Endometrial microvascular endothelial cells (primary cell): ENCODE data around the gene PIEZO2. TPM values are rescaled to one million over a fixed set of nuclear protein-coding genes. Genes with fewer than 3 reads are reported as not detected.

Experiments
- in situ Hi-C: cut with HindIII; loops from 2 replicates; pipeline ENCODE4 v1.10.0; 2017; ENCODE audit warnings: low sequenced_read_pairs, low pct_unique_long_range_greater_than_20kb; ENCODE audit errors: inconsistent ontology term
- total RNA-seq: library from RNA; depleted of rRNA; stranded (reverse); fragments of >200 nt; gene quantifications from one replicate; pipeline ENCODE4 v1.2.3, GENCODE V29; 2015; ENCODE audit errors: inconsistent ontology term

PIEZO2 gene
- total RNA-seq, 1 donor from 2014 or later, result under 0.01 TPM

DNA sequence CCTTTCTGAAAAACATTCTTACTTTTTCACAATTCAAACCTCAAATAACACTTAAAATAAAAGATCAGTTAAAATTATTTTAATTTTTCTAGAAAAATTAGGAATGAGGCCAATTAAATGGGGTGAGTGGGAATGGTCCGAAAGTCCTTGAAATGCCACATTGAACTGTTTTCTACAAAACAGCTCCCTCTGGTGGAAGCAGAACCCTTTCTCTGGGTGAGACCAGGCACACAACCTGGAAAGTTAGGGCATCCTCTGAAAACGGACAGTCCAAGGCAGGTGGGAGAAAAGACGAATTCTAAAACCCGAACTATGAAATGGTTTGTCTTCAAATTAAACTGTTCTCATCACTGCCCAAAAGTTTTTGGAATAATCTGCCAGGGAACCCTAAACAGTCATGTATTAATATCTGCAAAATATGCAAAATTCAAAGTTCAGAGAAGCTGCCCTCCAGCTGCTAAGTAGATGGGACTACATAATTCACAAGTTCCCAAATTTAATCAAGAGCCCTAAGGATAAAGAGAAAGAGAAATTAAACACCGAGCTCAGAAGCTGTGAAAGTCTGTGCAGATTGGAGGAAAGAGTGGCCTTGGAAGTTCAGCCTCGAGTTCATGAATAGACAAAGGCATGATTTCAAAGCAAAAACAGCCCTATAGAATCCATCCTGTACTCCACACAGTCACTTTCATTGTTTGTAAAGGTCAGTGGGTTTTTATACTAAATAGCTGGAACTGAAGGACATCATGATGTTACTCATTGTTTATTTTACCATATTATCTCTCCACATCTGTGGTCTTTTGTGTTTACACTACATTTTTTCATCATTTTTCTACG is 108.3 kb downstream of the PIEZO2 start:
- in situ Hi-C loops, result no loop called here

DNA sequence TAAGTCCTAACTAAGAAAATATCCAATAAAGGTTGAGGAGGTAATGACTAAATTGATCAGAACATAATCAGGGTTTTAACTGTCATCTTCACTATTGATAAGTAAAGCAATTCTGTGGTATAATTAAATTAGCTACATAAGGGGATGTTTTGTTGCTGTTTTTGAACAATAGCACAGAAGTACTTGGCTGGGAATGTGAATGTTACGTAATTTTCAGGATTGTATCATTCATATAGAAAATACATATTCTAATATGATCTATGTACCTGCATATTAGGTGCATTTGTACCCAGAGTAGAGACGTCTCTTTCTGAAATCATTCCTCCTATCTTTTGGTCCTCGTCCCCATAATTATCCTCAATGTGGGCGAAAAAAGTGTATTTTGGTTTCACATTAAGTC is 109.0 kb downstream of the PIEZO2 start:
- in situ Hi-C loops, result no loop called here

DNA sequence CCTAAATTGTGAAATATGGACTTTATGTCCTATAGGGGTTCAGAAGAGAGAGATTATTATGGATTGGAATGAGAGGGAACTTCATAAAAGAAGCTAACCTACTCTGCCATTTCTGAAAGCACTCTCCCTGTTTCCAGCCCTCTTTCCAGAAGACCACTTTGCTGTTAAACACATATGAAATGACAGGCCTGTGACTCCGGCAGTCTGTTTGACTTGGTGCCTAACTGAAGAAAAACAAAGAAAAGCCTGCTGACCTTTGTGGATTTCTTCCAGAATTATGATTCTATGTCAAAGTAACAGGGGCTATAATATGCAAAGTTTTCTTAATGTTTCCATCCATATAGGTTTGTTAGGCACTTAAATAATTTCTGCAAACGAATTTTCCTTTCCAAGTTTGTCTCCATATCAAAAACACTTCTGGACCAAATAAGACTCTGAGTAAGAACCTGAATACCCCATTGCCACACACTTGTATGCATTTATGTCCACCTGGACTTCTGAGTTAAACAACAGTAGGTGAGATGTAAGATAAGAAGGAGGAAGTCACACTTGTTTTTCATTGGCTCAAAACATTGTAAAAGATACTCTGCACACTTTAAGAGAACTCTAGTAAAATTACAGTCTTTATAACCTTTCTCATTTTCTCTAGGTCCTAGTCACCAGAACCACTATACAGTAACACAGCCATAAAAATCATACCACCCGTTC is 111.7 kb downstream of the PIEZO2 start:
- in situ Hi-C loops, result no loop called here

DNA sequence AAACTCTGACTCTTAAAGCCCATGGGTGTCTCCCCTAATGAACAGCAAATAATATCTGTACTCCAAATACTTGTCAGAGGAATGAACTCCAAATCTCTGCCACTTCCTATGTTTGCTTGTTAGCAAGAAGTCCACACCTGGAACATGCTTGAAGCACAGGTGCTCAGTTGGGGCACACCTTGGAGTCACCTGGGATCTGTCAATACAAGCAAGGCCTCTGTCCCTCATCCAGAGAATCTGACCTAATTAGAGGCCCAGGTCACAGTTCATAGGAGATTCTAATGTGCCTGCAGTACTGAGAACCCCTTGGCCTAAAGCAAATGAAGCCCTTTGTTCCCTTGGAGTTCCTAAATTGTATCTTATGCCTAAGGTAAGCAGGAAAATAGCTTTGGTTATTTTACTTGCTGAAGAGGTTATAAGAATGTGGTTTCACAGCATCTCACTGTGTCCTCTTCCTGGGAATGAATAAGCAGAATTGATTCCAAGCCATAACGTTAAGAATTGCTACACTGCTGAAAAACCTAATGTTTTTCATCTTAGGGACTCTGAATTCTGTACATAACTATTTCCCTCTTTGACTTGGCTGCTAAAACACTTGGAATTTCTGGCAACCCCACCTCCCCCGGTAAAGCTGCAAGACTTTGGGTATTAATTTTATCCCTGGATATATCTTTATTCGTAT is 113.4 kb downstream of the PIEZO2 start:
- in situ Hi-C loops, result no loop called here

DNA sequence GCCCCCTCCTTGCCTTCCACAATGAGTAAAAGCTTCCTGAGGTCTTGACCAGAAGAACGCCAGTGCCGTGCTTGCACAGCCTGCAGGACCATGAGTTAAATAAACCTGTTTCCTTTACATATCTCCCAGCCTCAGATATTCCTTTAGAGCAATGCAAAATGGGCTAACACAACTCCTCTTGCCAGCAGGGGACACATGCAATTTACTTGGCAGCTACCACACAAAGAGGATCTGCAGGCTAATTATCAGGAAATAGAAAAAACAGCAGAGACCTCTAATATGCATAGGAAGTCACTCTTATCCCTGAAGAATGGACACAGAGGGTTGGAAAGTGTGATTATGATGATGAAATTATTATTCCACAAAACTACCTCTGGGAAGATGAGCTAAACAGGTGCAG is 114.0 kb downstream of the PIEZO2 start:
- in situ Hi-C loops, result no loop called here

DNA sequence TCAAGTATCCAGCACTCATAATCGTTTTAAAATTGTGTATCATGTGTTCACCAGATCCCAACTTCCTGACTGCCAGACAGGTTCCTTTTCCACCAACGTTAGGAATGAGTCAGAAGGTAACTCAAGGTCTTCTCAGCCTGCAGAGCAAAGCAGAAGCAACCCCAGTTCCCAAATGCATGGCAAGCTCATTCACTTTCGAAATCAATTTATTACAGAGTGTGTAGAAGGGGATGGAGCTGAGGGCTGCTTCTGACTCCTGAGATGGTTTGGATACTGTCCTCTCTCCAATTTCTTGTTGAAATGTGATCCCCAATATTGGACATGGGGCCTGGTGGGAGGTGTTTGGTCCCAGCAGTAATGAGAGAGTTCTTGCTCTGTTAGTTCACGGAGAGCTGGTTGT is 114.5 kb downstream of the PIEZO2 start:
- in situ Hi-C loops, result no loop called here

DNA sequence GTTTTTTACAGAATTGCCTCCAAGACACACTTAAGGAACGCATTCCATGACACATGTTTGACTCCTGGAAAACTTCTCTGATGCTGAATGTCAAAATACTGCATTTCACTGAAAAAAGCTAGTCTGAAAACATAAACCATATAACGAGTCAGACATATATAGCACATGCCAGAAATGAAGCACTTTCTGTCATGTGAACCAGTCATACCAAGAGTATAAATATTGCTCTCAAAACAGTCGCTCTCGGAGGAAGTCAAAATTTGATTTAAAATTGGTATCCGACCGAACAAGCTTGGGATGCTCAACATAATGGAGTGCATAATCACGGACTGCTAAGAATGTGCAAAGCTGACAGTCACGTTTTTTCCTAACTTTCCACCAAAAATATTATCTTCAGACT is 115.9 kb downstream of the PIEZO2 start:
- in situ Hi-C loops, result no loop called here

DNA sequence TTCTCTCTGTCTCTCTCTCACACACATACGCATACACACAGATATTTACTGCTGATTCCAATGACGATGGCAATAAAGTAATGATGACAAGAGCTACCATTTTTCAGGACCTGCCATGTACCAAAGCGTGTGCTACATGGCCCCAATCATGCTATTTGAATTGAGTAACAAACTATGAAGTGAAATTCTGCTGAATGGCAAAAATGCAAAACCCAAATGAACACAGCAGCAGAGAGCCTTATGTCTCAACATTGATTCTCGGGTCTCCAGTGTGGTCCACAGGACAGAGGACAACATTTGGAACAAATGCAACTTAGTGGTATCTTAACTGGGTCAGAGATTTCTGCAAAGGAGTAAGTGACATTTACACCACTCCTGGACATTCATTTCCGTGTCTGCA is 117.4 kb downstream of the PIEZO2 start:
- in situ Hi-C loops, result no loop called here

DNA sequence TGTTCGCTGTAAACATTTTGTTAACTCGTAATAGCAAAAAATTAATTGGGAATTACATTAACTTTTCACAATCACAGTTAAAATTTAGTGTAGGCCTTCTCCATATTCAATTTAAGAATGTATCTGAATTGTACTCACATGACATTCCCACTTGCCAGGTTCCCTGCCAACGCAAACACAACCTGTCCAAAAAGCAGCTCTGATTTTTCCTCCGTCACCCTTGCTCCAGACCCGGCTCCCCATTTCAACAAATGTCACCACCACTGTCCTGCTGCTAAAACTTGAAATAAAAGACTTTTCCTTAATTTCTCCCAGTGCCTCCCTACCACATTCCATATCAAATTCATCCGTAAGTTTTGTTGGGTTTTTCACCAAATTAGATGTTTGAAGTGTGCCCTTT is 120.3 kb downstream of the PIEZO2 start:
- in situ Hi-C loops, result no loop called here

DNA sequence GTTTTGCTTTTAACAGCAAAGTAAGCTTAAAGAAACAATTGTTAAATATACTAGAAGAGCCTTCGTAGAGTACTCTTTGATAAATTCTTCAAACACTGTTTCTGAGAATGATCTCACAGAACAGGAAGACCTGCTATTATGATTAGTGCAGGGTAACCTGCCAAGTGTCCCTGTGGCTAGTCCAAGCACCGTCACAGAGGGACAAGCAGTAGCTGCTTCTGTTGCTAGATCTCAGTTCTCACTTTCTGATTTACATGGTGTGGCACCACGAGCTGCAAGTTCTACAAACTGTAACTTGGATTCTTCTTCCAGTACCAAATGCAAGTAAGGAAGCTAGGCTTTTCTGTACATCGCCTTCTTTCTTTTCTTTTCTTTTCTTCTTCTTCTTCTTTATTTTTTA is 121.5 kb downstream of the PIEZO2 start:
- in situ Hi-C loops, result no loop called here

DNA sequence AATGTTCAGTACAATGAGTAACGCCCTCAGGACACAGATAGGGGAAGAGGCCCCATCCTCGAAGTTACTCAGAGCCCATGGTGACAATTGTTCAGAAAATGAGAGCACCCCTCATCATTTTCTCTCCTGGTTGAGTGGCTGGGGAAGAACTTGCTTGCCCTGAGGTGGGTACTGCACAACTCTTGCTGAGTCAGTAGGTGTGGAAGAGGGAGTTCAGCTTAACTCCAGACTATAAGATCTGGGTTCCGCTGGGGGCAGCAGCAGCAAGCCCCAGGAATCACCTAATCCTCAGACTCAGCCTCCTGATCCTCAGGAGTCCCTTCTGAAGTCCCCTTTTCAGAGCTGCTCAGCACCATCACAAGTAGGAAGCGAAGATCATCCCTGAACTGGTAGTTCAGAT is 123.7 kb downstream of the PIEZO2 start:
- in situ Hi-C loops, result no loop called here

DNA sequence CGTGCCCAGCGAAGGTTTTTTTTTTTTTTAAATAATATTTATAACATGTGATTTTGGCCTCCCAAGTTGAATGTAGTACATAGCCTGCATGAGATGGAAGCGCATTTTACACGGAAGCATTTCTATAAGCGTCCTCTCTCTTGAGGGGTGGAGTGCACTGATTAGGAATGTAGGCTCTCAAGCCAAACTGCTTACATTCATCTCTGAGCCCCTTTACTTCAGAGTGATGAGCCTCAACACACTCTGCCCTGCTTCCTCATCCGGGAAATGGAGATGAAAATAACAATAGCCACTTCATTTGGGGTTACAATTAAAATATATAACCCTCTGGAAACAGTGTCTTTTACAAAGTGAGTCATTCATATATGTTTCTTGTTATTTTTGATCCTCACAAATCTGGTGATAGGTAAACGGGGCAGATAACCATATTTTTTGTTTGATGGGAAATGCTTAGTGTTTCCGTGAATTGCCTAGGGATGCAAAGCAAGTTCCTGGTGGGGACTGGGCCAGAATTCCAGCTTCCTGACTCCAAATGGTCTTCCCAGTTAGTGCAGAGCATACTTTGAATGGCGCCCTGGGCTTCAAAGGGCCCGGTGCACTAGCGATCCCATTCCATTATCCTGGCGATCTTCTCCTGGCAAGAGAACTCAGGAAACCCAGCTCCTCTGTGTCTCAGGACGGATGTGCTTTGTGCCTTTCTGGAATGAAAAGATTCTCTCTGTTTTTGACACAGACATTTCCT is 124.3 kb downstream of the PIEZO2 start:
- in situ Hi-C loops, result no loop called here

DNA sequence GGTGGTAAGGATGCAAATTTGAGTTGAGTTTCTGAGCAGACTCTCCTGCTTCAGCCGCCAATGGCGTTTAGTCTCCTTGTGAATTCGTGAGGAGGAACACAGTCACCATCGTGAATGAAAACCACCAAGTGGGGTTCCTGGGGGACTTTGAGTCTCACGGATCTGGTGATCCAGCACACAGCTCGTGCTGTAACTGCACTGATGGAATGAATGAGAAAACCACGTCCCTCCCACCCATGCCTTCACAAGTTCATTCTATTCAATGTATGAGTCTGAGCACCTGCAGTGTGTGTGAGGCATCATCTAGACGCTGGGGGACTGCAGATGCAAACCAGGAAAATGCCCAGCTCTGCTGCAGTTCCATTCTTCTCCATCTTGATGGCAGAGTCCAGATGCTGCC is 127.9 kb downstream of the PIEZO2 start:
- in situ Hi-C loops, result no loop called here

DNA sequence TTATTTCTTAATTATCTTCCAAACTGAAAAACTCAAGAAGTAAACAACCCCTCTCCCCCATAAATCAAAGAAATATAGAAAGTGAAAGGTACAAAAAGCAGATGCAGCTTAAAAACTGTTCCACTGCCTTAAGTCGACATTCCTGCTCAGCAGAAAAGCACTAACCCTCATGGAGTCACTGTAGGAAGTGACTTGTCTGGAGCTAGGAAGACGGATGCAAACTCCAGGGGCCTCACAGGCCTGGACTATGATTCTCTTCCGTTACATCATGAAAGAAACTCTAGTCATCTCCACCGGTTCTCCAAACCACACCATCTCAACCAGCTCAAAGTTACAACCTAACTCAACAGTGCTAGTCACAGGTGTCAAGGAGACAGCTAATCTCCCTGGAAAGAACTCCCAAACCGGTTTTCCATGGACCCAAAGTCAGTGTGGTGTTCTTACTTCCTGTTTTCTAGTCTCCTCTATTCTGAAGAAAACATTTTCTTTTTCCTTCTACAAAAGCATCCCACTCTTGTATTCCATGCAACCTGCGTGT is 128.4 kb downstream of the PIEZO2 start:
- in situ Hi-C loops, result no loop called here

DNA sequence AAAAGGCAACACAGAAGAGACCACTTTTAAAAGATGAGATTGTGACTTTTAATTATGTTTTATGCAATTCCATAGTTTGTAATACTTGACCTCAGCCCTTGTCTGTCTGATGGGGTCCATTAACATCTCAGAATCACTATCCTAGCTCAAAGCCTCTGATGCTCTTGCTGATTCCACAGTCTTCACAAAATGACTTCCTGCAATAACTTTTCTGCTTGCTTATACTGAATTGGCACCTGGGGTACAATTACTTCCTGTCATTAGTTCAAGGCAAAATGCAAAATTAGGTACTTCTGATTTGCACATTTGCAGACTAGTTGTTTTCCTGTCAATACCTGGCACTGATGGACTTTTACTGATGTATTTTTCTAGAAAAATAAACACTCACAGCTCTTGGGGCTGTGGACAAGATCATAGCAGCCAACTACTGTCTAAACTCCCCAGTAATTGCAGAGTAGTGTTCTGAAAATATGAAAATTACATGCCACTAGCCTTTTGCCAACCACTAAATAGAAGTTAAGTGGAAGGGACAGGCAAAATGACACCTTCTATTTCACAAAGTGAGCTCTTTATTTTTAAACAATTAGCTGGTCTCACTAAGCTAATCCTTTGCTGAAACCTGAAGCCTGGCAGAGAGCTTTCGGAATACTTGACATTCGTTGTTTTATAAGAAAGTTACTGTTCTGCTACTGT is 129.1 kb downstream of the PIEZO2 start:
- in situ Hi-C loops, result no loop called here

DNA sequence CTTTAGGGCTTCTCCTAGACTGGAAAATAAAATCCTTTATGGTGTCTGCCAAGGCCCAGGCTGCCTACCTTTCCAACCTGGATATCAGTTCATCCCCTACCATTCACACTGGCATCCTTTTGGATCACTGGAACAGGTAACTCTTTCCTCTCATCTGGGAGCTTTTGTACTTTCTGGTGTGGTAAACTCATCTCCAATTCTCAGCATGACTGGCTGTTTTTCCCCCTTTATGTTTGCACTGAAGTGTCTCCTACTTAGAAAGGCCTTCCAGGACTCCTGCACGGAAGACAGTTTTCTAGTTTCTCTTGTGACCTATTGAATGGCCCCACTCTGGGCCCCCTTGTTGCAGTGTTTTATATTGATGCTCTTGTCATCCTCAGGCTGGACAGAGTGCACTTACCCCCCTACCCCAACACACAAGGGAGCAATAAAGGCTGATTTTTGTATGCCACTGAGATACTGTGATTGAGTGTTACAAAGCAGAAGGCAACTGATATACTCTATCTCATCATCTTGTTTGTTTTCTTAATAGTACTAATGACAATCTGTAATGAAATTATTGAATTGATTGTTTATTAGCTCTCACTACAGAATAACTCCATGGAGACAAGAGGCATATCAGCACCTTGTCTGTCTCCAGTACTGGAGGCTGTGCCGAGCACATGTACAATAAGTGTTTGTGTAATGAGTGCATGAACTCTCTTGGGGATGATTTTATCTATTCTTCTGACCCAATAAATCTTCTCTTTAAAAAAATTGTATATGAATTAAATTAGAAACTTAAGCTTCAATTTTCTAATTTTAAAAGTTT is 129.9 kb downstream of the PIEZO2 start:
- in situ Hi-C loops, result no loop called here

DNA sequence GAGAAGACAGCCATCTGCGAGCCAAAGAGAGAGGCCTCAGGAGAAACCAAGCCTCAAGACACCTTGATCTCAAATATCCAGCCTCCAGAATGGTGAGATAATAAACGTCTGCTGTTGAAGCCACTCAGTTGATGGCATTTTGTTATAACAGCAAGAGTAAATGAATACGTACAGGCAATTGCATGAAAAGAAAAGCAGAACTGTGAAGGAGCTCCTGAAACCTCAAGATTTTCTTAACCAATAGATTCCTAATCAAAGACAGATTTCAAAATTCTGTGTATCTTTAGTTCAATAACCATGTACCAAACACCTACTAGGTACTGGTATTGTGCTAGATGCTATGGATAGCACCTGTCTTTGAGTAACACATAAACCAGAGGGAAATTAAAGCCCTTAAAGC is 139.5 kb downstream of the PIEZO2 start:
- in situ Hi-C loops, result no loop called here

DNA sequence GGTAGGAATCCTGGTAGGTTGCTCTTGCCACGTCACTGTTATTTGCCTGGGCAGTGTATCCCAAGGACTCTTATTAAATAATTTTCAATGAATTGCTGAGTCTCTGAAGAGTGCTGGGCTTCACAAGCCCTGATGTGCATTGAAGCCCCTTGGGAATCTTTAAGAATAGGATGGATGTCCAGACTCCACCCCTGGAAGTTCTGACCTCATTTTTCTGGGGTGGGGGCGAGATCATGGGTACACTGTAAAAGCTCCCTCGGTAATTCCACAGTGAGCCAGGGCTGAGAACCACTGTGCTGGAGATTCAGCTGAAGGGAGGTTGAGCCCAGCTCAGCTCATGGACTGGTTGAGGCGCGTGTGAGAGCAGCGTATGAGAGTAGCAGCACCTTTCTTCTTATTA is 140.2 kb downstream of the PIEZO2 start:
- in situ Hi-C loops, result no loop called here
